ENCODE data around the gene DNAJC1. TPM values are rescaled to one million over a fixed set of nuclear protein-coding genes. Genes with fewer than 3 reads are reported as not detected.

Gene DNAJC1
- total RNA-seq, 1 experiment from 2014 or later, result 13.2 TPM

GRCh38 chr10:21740989-21741388 is 262.5 kb downstream of the DNAJC1 start:
- CTCF ChIA-PET, result interaction anchor here (1.3 to 2.3 kb wide), 2 partner anchors 9 to 10 kb away, joined by 4 to 12 read pairs; no protein-coding TSS in a partner anchor
- peaks cover 56% of the 10 kb centered on the region for H3K4me1 Mint-ChIP-seq
- TF ChIP-seq ZBTB21 (CRISPR knock-in tag; IDR thresholded peaks at IDR 0.05; ENCODE audit: borderline replicate concordance) (no peak), ZMAT4 (CRISPR knock-in tag; IDR thresholded peaks at IDR 0.05) (no peak), FOXP4 (CRISPR knock-in tag; IDR thresholded peaks at IDR 0.05) (no peak), CREM (CRISPR knock-in tag; IDR thresholded peaks at IDR 0.05) (no peak), RELA (CRISPR knock-in tag; IDR thresholded peaks at IDR 0.05; ENCODE audit: borderline replicate concordance) (no peak), TP53 (CRISPR knock-in tag; IDR thresholded peaks at IDR 0.05) (no peak), SP1 (CRISPR knock-in tag; conservative IDR thresholded peaks at IDR 0.05) (no peak), IRF1 (CRISPR knock-in tag; IDR thresholded peaks at IDR 0.05) (no peak), OVOL2 (CRISPR knock-in tag; IDR thresholded peaks at IDR 0.05; ENCODE audit: borderline replicate concordance) (no peak), IRF2 (CRISPR knock-in tag; IDR thresholded peaks at IDR 0.05; ENCODE audit: borderline replicate concordance, low read depth) (no peak), JUN (CRISPR knock-in tag; IDR thresholded peaks at IDR 0.05) (no peak), GRHL2 (CRISPR knock-in tag; IDR thresholded peaks at IDR 0.05; ENCODE audit: insufficient replicate concordance, severe bottlenecking) (no peak), ESRRA (CRISPR knock-in tag; IDR thresholded peaks at IDR 0.05; ENCODE audit: borderline replicate concordance) (no peak), ZNF423 (CRISPR knock-in tag; IDR thresholded peaks at IDR 0.05) (no peak), ZNF512 (CRISPR knock-in tag; IDR thresholded peaks at IDR 0.05; ENCODE audit: borderline replicate concordance) (no peak), RORB (CRISPR knock-in tag; IDR thresholded peaks at IDR 0.05) (no peak), AR (CRISPR knock-in tag; IDR thresholded peaks at IDR 0.05) (no peak), NR2C2 (CRISPR knock-in tag; IDR thresholded peaks at IDR 0.05) (no peak), EMX1 (CRISPR knock-in tag; IDR thresholded peaks at IDR 0.05) (no peak), ZNF532 (CRISPR knock-in tag; IDR thresholded peaks at IDR 0.05; ENCODE audit: borderline replicate concordance) (no peak)

More at GRCh38 chr10:21740989-21741388, 262.5 kb downstream of the DNAJC1 start:
- ATAC-seq (no peak), DNase-seq (ENCODE audit: low spot score) (no peak)
- Mint-ChIP-seq H3K27me3 (ENCODE audit: low read depth) (no peaks in the 10 kb centered on the region), H3K9me3 (no peaks in the 10 kb centered on the region), H3K36me3 (peaks cover 58% of the 10 kb centered on the region), H3K27ac (no peak overlapping the region), H3K4me3 (no peak overlapping the region)
- POLR2A ChIA-PET, result no interaction called here

Measured in WTC11 (cell line).